HG03175 (cell line): ENCODE measurements around the gene ALOXE3.

Experiments used
- ATAC-seq: cut with Tn5 transposase; IDR thresholded peaks from one replicate; pipeline ENCODE4 v1.9.1; 2021; ENCODE audit warnings: mild to moderate bottlenecking, moderate library complexity; ENCODE audit not compliant: unreplicated experiment

The ALOXE3 gene

DNA sequence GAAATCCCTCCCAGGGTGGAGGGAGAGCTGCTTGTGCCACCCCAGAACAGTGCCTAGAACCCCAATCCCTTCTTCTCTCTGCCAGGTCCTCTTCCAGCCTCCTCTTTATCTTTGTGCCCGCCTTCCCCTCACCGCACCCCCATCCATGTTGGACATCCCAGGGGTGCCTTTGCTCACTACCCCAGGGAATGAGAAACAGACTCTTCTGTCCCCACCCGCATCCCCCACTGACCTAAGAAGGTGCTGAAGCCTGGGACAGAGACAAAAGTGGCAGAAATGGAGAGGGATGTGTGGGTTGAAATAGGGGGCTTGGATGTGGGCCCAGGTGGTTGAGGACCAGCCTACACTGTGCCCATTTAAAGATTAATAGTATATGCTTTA is 62.5 kb downstream of the ALOXE3 start:
- ATAC-seq: no peak

- ATAC-seq: no peak
Measured at GRCh38 chr17:8053600-8053999, 64.7 kb downstream of the ALOXE3 start.

DNA sequence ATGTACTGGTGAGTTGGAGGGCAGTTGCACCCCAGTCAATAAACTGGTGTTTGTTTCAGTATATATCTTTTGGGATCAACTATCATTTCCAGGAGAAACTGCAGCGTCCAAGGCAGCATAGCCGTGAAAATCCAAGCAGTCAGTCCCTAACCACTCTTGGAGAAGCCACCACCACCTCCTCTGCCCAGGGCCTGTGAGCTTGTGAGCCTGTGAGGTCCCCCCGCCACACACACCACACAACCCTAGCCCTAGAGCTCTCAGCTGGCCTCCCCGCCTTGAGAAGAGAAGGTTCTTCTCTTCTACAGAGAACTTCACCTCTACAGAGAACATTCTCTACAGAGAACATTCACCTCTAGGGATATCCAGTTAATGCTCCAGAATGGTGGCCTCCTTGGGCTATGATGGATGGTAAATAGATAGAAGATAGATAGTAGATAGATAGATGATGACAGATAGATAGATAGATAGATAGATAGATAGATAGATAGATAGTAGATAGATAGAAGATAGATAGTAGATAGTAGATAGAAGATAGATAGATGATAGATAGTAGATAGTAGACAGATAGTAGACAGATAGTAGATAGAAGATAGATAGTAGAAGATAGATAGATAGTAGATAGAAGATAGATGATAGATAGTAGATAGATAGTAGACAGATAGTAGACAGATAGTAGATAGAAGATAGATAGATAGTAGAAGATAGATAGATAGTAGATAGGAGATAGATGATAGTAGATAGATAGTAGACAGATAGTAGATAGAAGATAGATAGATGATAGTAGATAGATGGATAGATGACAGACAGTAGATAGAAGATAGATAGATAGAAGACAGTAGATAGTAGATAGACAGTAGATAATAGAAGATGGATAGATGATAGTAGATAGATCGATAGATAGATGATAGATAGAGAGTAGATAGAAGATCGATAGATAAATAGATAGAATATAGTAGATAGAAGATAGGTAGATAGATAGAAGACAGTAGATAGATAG is 65.8 kb downstream of the ALOXE3 start:
- ATAC-seq: no peak

DNA sequence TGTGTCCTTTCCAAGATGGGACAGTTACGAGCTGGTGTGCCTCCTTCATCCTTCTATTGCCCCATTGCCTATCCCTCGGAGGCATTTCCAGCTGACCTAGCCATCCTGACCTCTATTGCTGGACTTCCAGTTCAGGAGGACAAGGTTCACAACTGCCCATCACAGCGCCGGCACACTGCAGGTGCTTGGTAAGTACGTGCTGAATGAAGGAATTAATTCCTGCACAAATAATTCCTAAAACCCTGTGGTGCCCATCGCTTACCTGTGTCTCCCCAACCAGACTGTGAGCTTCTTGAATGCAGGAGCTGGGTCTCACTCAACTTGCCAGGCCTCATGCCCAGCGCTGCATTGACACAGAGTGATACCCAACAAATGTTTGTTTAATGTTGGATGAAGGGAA is 66.5 kb downstream of the ALOXE3 start:
- ATAC-seq: no peak

DNA sequence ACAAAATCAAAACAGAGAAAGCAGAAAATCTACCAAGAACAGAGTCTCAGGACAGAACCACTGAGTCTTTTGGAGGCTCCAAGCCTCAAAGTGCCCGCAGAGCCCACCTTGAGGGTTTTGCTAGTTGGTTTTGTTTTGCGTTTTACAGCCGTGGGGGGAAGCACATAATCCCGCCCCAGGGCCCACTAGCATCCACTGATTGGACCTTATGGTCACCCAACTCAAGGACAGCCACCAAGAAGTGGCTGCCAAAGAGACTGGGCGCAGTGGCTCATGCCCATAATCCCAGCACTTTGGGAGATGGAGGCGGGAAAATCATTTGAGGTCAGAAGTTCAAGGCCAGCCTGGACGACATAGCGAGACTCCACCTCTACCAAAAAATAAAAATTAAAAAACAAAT is 69.6 kb downstream of the ALOXE3 start:
- no peak for ATAC-seq

DNA sequence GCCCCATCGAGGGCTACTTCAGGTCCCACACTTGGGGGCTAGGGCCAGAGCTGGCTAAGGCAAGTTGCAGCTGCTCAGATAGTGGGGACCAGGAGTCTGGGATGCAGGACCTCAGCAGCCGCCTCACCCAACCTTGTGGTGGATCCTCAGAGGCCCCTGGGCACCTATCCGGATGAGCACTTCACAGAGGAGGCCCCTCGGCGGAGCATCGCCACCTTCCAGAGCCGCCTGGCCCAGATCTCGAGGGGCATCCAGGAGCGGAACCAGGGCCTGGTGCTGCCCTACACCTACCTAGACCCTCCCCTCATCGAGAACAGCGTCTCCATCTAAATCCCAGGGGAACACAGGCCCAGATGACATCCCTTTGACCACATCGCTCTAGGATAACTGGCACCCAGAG is 70.1 kb downstream of the ALOXE3 start:
- no peak for ATAC-seq

GRCh38 chr17:8047769-8048110 is 70.6 kb downstream of the ALOXE3 start:
- ATAC-seq: no peak

GRCh38 chr17:8046929-8047768 is 71.2 kb downstream of the ALOXE3 start:
- no peak for ATAC-seq

DNA sequence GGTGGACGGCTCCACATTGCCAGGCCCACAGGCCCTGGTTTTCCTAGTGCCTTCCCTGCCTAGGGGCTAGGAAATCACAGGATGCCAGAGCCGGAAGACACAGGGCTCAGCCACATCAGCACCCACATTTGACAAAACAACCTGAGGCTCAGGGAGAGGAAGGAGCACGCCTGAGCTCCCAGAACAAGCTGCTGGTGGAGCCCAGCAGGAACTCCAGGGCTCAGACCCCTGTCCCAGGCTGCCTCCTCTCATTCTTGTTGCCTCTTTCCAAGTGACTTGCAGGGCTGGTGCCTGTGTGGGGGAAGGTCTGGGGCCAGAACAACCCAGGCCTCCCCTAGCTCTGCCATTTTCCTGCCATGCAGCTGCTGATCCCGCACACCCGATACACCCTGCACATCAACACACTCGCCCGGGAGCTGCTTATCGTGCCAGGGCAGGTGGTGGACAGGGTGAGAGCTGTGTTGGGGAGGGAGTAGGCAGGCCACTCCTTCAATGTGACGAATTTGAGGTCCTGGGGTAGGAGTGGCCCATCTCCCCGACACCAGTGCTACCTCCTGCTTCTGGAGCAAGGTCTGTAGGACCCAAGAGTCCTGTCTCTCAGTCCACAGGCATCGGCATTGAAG is 71.9 kb downstream of the ALOXE3 start:
- ATAC-seq: no peak
